Measurements from ENCODE around the gene ESF1. TPM values are rescaled to one million over a fixed set of nuclear protein-coding genes. Genes with fewer than 3 reads are reported as not detected.

Gene ESF1, protein sequence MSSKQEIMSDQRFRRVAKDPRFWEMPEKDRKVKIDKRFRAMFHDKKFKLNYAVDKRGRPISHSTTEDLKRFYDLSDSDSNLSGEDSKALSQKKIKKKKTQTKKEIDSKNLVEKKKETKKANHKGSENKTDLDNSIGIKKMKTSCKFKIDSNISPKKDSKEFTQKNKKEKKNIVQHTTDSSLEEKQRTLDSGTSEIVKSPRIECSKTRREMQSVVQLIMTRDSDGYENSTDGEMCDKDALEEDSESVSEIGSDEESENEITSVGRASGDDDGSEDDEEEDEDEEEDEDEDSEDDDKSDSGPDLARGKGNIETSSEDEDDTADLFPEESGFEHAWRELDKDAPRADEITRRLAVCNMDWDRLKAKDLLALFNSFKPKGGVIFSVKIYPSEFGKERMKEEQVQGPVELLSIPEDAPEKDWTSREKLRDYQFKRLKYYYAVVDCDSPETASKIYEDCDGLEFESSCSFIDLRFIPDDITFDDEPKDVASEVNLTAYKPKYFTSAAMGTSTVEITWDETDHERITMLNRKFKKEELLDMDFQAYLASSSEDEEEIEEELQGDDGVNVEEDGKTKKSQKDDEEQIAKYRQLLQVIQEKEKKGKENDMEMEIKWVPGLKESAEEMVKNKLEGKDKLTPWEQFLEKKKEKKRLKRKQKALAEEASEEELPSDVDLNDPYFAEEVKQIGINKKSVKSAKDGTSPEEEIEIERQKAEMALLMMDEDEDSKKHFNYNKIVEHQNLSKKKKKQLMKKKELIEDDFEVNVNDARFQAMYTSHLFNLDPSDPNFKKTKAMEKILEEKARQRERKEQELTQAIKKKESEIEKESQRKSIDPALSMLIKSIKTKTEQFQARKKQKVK
- total RNA-seq (9.3 and 11.8 TPM in 2 replicates), polyA plus RNA-seq (6.8 and 8.7 TPM in 2 replicates)

DNA sequence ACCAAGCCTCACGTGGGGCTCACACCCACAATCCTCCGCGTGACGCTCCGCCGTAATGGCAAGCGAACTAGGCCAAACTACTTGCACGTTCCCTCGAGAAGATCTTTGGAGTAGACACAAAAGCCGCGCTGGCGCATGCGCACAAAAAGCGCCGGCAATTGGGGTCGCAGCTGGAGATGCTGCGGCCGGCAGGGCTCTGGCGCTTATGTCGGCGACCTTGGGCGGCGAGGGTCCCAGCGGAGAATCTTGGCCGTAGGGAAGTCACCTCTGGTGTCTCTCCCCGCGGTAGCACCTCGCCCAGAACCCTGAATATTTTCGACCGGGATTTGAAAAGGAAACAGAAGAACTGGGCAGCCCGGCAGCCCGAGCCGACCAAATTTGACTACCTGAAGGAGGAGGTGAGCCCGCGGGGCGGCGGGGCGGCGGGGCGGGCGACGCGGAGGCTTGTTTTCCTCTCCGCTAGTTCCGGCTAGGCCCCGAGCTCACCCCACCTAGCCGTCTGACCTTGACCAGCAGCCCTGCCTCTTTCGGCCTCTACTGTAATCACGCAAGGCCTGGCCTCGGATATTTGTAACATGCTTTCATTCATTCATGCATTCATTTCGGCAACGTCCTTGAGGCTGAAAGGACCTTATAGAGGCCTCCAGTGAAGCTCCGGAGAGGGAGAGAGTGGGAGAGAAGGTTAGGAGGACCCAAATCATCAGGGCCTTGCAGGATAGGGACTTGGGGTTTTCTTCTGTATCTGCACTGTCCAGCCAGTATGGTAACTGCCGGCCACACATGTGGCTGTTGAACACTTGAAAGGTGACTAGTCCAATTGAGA lies at the start of gene ESF1, which contains the start of gene NDUFAF5:
TSS of gene ESF1 (minus strand) at position 27 of the 823 bp plus-strand sequence. CDS start 1,779 bp downstream, outside the sequence.
TSS of gene NDUFAF5 (plus strand) at position 136 of the 823 bp plus-strand sequence. CDS start at position 177, 41 bp downstream.
- H3K9me3 ChIP-seq (ENCODE audit: low read depth) = no peaks in the 10 kb centered on the region
- H3K27me3 ChIP-seq = no peaks in the 10 kb centered on the region
- H3K27ac ChIP-seq = peak within 1 kb of the TSS; percentile 96
- under 1% methylated on average over 51 of the region's 54 CpGs for WGBS (ENCODE audit: low lambda C conversion rate, missing lambda C conversion rate)
- DNase-seq (ENCODE audit: low spot score) = peak; percentile 97
- peak within 1 kb of the TSS; percentile 78 for H3K4me2 ChIP-seq
- TF ChIP-seq EZH2phosphoT487 (IDR thresholded peaks at IDR 0.05; ENCODE audit: low read depth, severe bottlenecking, unreplicated experiment) (no peak), EZH2 (IDR thresholded peaks at IDR 0.05; ENCODE audit: borderline replicate concordance) (no peak)
- TF ChIP-seq, protein P1, sequence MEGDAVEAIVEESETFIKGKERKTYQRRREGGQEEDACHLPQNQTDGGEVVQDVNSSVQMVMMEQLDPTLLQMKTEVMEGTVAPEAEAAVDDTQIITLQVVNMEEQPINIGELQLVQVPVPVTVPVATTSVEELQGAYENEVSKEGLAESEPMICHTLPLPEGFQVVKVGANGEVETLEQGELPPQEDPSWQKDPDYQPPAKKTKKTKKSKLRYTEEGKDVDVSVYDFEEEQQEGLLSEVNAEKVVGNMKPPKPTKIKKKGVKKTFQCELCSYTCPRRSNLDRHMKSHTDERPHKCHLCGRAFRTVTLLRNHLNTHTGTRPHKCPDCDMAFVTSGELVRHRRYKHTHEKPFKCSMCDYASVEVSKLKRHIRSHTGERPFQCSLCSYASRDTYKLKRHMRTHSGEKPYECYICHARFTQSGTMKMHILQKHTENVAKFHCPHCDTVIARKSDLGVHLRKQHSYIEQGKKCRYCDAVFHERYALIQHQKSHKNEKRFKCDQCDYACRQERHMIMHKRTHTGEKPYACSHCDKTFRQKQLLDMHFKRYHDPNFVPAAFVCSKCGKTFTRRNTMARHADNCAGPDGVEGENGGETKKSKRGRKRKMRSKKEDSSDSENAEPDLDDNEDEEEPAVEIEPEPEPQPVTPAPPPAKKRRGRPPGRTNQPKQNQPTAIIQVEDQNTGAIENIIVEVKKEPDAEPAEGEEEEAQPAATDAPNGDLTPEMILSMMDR (IDR thresholded peaks at IDR 0.05; ENCODE audit: poor library complexity) = no peak
- H3K9me2 ChIP-seq (replicated peaks; ENCODE audit: insufficient read depth) = no peaks in the 10 kb centered on the region
- H3K4me1 ChIP-seq (ENCODE audit: insufficient read depth) = peaks cover 25% of the 10 kb centered on the region
- H3K36me3 ChIP-seq (replicated peaks; ENCODE audit: insufficient read depth, low read depth) = no peaks in the 10 kb centered on the region
- peak within 1 kb of the TSS; percentile 82 for H2AFZ ChIP-seq
- H4K20me1 ChIP-seq (ENCODE audit: insufficient read depth, poor library complexity, severe bottlenecking) = no peaks in the 10 kb centered on the region
- peaks cover 66% of the 10 kb centered on the region for H3K79me2 ChIP-seq
- peak within 1 kb of the TSS; percentile 77 for H3K4me3 ChIP-seq

DNA sequence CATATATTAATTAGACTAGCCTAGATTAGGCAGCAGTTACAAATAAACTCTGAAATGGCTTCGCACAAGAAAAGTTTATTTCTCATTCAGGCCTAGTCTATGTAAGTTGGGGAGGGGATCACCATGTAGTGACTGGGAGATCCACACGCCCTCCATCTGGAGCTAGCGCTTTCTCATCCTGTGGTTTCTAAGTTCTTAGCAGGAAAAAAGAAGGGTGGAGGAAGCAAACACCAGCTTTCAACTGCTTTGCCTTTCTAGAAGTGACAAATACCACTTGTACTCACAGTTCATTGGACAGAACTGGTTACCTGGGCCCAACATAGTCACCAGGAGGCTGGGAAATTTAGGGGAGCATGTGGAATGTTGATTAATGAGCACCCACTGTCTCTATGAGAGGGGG lies 46.8 kb upstream of the ESF1 start:
- Histone ChIP-seq H3K79me2 (no peaks in the 10 kb centered on the region), H3K4me1 (ENCODE audit: insufficient read depth) (no peaks in the 10 kb centered on the region), H3K27me3 (no peaks in the 10 kb centered on the region), H3K9me3 (ENCODE audit: low read depth) (no peaks in the 10 kb centered on the region), H2AFZ (no peak overlapping the region), H3K4me2 (no peak overlapping the region), H3K4me3 (no peak overlapping the region), H4K20me1 (ENCODE audit: insufficient read depth, poor library complexity, severe bottlenecking) (no peaks in the 10 kb centered on the region), H3K27ac (no peak overlapping the region), H3K36me3 (replicated peaks; ENCODE audit: insufficient read depth, low read depth) (no peaks in the 10 kb centered on the region), H3K9me2 (replicated peaks; ENCODE audit: insufficient read depth) (no peaks in the 10 kb centered on the region)
- DNase-seq (ENCODE audit: low spot score) = no peak
- 90% methylated on average over 3 of the region's 3 CpGs for WGBS (ENCODE audit: low lambda C conversion rate, missing lambda C conversion rate)
- TF ChIP-seq, protein P1 (IDR thresholded peaks at IDR 0.05; ENCODE audit: poor library complexity) = no peak
- no peak for TF ChIP-seq EZH2 (IDR thresholded peaks at IDR 0.05; ENCODE audit: borderline replicate concordance)
- no peak for TF ChIP-seq EZH2phosphoT487 (IDR thresholded peaks at IDR 0.05; ENCODE audit: low read depth, severe bottlenecking, unreplicated experiment)

DNA sequence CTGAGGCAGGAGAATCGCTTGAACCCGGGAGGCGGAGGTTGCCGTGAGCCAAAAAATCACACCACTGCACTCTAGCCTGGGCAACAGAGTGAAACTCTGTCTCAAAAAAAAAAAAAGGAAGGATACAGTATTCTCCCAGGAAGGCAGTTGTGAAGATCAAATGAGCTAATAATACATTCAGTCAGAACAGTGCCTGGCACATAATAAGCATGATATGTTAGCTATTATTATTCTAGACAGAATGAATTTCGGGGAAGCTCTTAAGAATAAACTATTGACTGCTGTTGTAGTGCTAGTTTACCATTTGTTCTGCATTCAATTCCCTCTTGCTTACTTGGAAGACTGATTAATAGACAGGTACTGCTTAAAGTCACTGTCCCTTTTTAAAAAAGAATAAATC lies 40.7 kb upstream of the ESF1 start:
- 100% methylated on average over 3 of the region's 5 CpGs for WGBS (ENCODE audit: low lambda C conversion rate, missing lambda C conversion rate)

More for the DNA sequence above, 40.7 kb upstream of the ESF1 start:
- Histone ChIP-seq H3K4me2 (no peak overlapping the region), H3K79me2 (no peaks in the 10 kb centered on the region), H3K36me3 (replicated peaks; ENCODE audit: insufficient read depth, low read depth) (no peaks in the 10 kb centered on the region), H4K20me1 (ENCODE audit: insufficient read depth, poor library complexity, severe bottlenecking) (no peaks in the 10 kb centered on the region), H3K27ac (no peak overlapping the region), H3K4me3 (no peak overlapping the region), H3K9me3 (ENCODE audit: low read depth) (no peaks in the 10 kb centered on the region), H3K27me3 (no peaks in the 10 kb centered on the region), H2AFZ (no peak overlapping the region), H3K9me2 (replicated peaks; ENCODE audit: insufficient read depth) (no peaks in the 10 kb centered on the region), H3K4me1 (ENCODE audit: insufficient read depth) (no peaks in the 10 kb centered on the region)
- no peak for DNase-seq (ENCODE audit: low spot score)
- TF ChIP-seq, protein P1 (IDR thresholded peaks at IDR 0.05; ENCODE audit: poor library complexity) = no peak
- TF ChIP-seq EZH2 (IDR thresholded peaks at IDR 0.05; ENCODE audit: borderline replicate concordance) = no peak
- no peak for TF ChIP-seq EZH2phosphoT487 (IDR thresholded peaks at IDR 0.05; ENCODE audit: low read depth, severe bottlenecking, unreplicated experiment)
